Measurements from ENCODE around the gene LCNL1.

The LCNL1 gene

DNA sequence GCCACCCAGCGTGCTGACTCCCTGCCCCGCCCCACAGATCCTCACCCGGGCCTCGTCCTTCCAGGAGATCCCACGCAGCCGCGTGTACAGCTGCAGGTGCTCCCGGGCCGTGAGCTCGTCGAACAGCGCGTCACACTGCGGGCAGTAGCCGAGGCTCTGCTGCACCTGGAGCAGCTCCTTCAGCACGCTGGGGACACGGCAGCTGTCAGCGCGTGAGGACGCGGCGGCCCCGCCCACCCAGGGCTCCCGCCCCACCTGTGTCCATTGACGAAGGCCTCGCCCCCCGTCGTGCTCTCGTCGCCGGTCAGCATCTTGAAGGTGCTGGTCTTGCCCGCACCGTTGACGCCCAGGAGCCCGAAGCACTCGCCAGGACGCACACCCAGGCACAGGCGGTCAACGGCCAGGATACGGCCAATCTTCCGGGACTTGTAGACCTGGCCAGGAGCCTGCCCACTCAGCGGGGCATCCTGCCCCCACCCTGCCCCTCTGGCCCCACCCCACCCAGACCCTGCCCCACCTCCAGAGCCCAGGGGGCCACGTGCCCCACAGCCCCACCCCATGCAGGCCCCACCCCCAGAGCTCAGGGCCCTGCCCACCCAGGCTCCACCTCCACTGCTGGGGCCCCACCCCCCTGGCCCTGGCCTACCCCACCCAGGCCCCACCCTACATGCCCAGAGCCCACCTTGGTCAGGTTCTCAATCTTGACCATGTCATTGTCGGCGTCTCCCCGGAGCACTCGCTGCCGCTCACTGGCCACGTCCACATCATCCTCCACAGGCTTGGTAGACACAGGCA lies 27.3 kb downstream of the LCNL1 start:
- TF ChIP-seq, protein P1, sequence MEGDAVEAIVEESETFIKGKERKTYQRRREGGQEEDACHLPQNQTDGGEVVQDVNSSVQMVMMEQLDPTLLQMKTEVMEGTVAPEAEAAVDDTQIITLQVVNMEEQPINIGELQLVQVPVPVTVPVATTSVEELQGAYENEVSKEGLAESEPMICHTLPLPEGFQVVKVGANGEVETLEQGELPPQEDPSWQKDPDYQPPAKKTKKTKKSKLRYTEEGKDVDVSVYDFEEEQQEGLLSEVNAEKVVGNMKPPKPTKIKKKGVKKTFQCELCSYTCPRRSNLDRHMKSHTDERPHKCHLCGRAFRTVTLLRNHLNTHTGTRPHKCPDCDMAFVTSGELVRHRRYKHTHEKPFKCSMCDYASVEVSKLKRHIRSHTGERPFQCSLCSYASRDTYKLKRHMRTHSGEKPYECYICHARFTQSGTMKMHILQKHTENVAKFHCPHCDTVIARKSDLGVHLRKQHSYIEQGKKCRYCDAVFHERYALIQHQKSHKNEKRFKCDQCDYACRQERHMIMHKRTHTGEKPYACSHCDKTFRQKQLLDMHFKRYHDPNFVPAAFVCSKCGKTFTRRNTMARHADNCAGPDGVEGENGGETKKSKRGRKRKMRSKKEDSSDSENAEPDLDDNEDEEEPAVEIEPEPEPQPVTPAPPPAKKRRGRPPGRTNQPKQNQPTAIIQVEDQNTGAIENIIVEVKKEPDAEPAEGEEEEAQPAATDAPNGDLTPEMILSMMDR (IDR thresholded peaks at IDR 0.05; ENCODE audit: low read depth, low read length) = no peak
- no peak overlapping the region for H3K4me3 ChIP-seq (ENCODE audit: low read depth, low read length)

- TF ChIP-seq, protein P1 (IDR thresholded peaks at IDR 0.05; ENCODE audit: low read depth, low read length) = no peak
- no peak overlapping the region for H3K4me3 ChIP-seq (ENCODE audit: low read depth, low read length)
These were observed 28.4 kb downstream of the LCNL1 start for GRCh38 chr9:137011156-137011555.

DNA sequence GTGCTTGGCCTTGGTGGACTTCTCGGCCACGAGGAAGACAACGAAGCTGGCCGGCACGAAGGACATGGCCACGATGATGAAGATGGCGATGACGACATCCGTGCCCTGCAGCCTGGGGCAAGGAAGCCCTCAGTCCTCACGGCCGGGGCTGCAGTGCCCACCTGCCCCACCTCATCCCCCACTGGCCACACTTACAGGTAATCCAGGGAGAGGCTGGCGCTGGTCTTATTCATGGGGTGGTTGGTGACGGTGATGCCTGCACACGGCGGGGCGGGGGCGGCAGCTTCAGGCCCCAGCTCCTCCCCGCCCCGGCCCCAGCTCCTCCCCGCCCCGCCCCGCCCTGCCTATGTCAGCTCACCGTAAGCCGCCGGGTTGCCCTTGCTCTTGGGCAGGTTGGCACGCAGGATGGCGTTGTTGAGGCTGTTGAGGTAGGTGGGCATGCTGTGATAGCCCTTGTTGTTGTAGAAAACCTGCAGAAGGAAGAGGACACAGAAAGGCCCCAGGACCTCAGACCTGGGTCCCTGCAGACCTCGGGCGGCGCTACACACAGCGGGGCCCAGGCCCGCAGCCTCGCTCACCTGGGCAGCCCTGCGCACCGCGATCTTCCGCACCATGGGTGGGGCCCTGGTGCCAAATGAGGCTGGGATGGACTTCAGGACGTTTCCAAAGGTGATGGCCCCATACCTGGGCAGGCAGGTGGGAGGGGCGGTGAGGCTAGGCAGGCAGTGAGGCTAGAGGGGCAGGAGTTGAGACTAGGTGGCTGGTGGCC lies 29.3 kb downstream of the LCNL1 start:
- H3K4me3 ChIP-seq (ENCODE audit: low read depth, low read length) = no peak overlapping the region
- TF ChIP-seq, protein P1 (IDR thresholded peaks at IDR 0.05; ENCODE audit: low read depth, low read length) = no peak

- no peak overlapping the region for H3K4me3 ChIP-seq (ENCODE audit: low read depth, low read length)
- TF ChIP-seq, protein P1 (IDR thresholded peaks at IDR 0.05; ENCODE audit: low read depth, low read length) = no peak
These were observed 30.1 kb downstream of the LCNL1 start for GRCh38 chr9:137012694-137013570.

GRCh38 chr9:137013571-137013940 lies 30.8 kb downstream of the LCNL1 start:
- no peak overlapping the region for H3K4me3 ChIP-seq (ENCODE audit: low read depth, low read length)
- TF ChIP-seq, protein P1 (IDR thresholded peaks at IDR 0.05; ENCODE audit: low read depth, low read length) = no peak

GRCh38 chr9:137014166-137014565 lies 31.4 kb downstream of the LCNL1 start:
- TF ChIP-seq, protein P1 (IDR thresholded peaks at IDR 0.05; ENCODE audit: low read depth, low read length) = no peak
- H3K4me3 ChIP-seq (ENCODE audit: low read depth, low read length) = no peak overlapping the region

All from WI38 (cell line).